ENCODE measurements around the gene MAGI1. TPM values are rescaled to one million over a fixed set of nuclear protein-coding genes. Genes with fewer than 3 reads are reported as not detected.

Gene MAGI1
- total RNA-seq, 1 donor from 2014 or later = not detected

DNA sequence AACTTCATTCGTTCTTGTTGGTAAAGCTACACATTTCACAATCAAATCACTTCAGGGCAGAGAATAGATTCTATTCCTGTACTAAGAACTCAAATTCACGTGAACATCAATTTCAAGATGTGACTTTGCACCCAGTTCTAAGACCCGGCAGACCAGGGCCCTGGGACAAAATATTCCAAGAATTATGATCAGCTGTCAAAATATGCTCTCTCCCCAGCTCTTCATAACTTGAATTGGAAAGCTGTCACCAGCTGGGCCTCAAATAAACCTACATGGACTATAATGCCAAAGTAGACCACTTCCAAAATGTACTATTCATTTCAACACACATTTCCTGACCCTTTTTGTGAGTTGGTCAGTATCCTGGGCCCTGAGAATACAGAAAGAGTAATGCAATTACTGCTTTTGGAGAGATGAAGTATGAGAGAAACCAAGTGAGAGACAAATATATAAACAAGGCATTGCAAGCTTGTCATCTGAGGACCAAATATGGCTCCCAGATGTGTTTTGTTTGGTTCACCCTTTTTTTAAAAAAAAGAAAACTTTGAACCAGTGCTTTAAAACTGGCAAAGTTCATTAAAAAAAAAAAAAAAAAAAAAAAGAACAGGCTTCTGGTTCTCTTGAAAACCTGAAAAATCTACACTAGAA, 14.9 kb downstream of the MAGI1 start:
- CTCF ChIA-PET = no interaction called here
- intact Hi-C loops (cut with micrococcal nuclease) = no loop called here

DNA sequence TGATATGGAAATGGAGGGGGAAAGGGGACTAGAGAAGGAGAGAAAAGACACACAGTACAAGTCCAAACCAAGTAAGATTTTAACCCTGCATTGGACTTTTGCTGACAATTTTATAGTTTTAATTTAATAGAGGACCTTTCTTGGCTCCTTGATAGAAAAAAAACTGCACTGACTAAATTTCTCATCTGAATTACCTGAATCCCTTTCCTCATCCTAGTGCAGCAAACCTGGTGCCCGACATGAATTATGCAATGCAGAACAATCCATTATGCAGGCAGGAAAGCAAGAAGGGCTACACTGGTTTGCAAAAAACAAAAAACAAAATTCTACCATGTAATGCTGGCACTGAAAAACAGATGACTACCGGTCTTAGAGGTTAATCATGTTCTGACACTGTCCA, 15.5 kb downstream of the MAGI1 start:
- ATAC-seq (ENCODE audit: low read depth) (no peak), DNase-seq (no peak)
- no peaks in the 10 kb centered on the region for H3K27me3 Mint-ChIP-seq
- ChIA-PET POLR2A (no interaction called here), CTCF (no interaction called here)
- no peaks in the 10 kb centered on the region for H3K9me3 Mint-ChIP-seq
- intact Hi-C loops (cut with micrococcal nuclease) = no loop called here
- H3K36me3 Mint-ChIP-seq (ENCODE audit: low read depth) = no peaks in the 10 kb centered on the region
- TF ChIP-seq, protein P1, sequence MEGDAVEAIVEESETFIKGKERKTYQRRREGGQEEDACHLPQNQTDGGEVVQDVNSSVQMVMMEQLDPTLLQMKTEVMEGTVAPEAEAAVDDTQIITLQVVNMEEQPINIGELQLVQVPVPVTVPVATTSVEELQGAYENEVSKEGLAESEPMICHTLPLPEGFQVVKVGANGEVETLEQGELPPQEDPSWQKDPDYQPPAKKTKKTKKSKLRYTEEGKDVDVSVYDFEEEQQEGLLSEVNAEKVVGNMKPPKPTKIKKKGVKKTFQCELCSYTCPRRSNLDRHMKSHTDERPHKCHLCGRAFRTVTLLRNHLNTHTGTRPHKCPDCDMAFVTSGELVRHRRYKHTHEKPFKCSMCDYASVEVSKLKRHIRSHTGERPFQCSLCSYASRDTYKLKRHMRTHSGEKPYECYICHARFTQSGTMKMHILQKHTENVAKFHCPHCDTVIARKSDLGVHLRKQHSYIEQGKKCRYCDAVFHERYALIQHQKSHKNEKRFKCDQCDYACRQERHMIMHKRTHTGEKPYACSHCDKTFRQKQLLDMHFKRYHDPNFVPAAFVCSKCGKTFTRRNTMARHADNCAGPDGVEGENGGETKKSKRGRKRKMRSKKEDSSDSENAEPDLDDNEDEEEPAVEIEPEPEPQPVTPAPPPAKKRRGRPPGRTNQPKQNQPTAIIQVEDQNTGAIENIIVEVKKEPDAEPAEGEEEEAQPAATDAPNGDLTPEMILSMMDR (IDR thresholded peaks at IDR 0.05) = no peak
- H3K27ac Mint-ChIP-seq = no peak overlapping the region
- no peaks in the 10 kb centered on the region for H3K4me1 Mint-ChIP-seq
- H3K4me3 Mint-ChIP-seq = no peak overlapping the region

More for the DNA sequence above, 14.9 kb downstream of the MAGI1 start:
- H3K9me3 Mint-ChIP-seq = no peaks in the 10 kb centered on the region
- no peaks in the 10 kb centered on the region for H3K36me3 Mint-ChIP-seq (ENCODE audit: low read depth)
- no peak overlapping the region for H3K4me3 Mint-ChIP-seq
- no peak overlapping the region for H3K27ac Mint-ChIP-seq
- no peaks in the 10 kb centered on the region for H3K27me3 Mint-ChIP-seq
- TF ChIP-seq, protein P1 (IDR thresholded peaks at IDR 0.05) = no peak
- H3K4me1 Mint-ChIP-seq = no peaks in the 10 kb centered on the region
- ATAC-seq (ENCODE audit: low read depth) = no peak
- no peak for DNase-seq
- POLR2A ChIA-PET = no interaction called here

GRCh38 chr3:66021731-66022131, 17.0 kb downstream of the MAGI1 start:
- CTCF ChIA-PET = no interaction called here
- H3K27me3 Mint-ChIP-seq = no peaks in the 10 kb centered on the region
- H3K36me3 Mint-ChIP-seq (ENCODE audit: low read depth) = no peaks in the 10 kb centered on the region
- no peak overlapping the region for H3K27ac Mint-ChIP-seq
- no peaks in the 10 kb centered on the region for H3K4me1 Mint-ChIP-seq
- TF ChIP-seq, protein P1 (IDR thresholded peaks at IDR 0.05) = no peak
- no peak overlapping the region for H3K4me3 Mint-ChIP-seq
- POLR2A ChIA-PET = no interaction called here
- no peaks in the 10 kb centered on the region for H3K9me3 Mint-ChIP-seq
- ATAC-seq (ENCODE audit: low read depth) (no peak), DNase-seq (no peak)
- intact Hi-C loops (cut with micrococcal nuclease) = no loop called here

- no peaks in the 10 kb centered on the region for H3K27me3 Mint-ChIP-seq
- intact Hi-C loops (cut with micrococcal nuclease) = no loop called here
- H3K4me1 Mint-ChIP-seq = no peaks in the 10 kb centered on the region
- DNase-seq (no peak), ATAC-seq (ENCODE audit: low read depth) (no peak)
- TF ChIP-seq, protein P1 (IDR thresholded peaks at IDR 0.05) = no peak
- ChIA-PET POLR2A (no interaction called here), CTCF (no interaction called here)
- no peak overlapping the region for H3K27ac Mint-ChIP-seq
- H3K36me3 Mint-ChIP-seq (ENCODE audit: low read depth) = no peaks in the 10 kb centered on the region
- no peaks in the 10 kb centered on the region for H3K9me3 Mint-ChIP-seq
- H3K4me3 Mint-ChIP-seq = no peak overlapping the region
Measured at GRCh38 chr3:66019896-66020295, 18.8 kb downstream of the MAGI1 start.

DNA sequence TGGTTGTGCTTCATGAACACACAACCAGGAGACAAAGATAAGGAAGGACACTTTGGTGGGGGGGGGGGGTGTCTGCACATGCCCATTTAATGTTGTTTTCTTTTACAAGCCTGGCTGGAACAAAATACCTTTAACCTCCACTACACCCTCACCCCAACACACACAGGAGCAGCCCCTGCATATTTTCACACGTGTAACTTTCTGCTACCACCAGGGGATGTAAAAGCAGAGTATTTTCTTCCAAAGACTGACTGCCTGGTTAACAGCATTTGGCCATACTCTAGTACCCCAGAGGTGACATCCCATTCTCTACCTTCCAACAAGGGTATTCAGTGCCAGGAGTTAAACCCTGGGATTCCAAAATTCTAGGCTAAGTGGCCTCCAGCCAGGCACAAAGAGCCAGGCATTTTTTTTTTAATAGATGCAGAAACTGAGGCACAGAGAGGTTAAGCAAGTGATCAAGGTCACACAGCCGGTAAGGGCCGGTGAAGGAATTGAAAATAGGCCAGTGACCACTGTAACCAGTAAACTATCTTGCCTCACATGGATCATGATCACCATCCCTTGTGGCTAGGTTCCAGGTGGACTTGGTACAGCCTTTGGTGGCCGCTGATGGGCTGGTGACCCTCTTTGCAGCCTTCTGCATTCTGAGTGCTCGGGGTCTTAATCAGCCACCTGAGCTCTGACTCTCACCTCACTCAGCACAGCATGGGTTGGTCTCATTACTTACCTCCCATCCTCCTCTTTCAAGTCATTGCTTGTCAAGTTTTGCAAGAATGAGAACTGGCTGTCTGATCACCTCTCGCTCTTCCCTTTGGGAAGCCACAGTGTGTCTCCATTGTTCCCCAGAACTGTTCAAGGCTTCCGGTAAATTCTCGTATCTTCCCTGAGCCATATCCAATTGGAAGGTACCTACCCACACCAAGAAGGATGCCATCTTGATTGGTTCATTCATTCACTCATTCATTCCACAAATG, 20.4 kb downstream of the MAGI1 start:
- no peak overlapping the region for H3K27ac Mint-ChIP-seq
- H3K9me3 Mint-ChIP-seq = no peaks in the 10 kb centered on the region
- ChIA-PET CTCF (no interaction called here), POLR2A (no interaction called here)
- no peaks in the 10 kb centered on the region for H3K36me3 Mint-ChIP-seq (ENCODE audit: low read depth)
- H3K4me3 Mint-ChIP-seq = no peak overlapping the region
- DNase-seq (no peak), ATAC-seq (ENCODE audit: low read depth) (no peak)
- TF ChIP-seq, protein P1 (IDR thresholded peaks at IDR 0.05) = no peak
- no peaks in the 10 kb centered on the region for H3K4me1 Mint-ChIP-seq
- intact Hi-C loops (cut with micrococcal nuclease) = no loop called here
- no peaks in the 10 kb centered on the region for H3K27me3 Mint-ChIP-seq

All from activated B cell treated with CpG ODN at 0.5 μM for 24 hours (primary cell).